Stimulated activated CD4-positive, alpha-beta T cell treated with anti-CD3 and anti-CD28 coated beads, Interleukin-2, amount 100 ng/mL, for 4 hours (primary cell): ENCODE data around the gene FSTL4.

Experiments
- DNase-seq: peaks from one replicate; pipeline ENCODE4 v3.0.0-alpha.2; 2020; ENCODE audit warnings: low read depth

Gene FSTL4

DNA sequence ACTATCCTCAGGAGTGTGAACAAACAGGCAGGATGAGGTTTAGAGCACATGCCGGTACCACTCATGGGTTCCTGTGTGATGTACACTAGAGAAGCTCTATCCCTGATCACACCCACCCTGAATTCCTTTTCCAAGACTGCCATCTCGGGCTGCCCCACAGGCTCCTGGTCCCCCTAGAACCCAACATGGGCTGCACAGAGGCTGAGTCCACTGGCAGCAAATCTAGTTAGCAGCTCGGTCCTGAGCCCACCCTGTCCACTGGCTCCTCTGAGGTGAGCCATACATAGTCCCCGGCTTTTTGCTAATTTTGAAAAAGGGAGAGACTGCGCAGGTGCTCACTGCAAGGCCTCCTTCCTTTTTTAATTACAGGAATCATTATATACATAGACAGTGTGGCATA lies 227.0 kb downstream of the FSTL4 start:
- DNase-seq, result no peak

DNA sequence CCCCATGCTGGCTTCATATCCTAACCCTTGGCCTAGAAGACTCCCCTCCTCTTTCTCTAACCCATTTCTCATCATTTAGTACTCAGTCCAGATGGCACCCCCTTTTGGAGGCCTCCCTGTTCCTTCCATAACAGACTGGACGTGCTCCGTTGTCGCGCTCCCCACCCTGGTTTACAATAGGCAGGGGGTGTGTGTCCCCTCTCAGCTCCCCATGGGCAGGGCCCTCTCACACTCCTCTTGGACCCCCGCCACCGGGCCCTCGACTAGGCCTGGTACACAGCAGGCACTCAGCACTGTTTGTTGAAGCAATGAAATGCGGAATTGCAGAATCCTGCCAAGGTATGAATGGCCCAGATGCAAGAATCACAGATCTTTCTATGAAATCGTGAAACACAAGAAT lies 227.4 kb downstream of the FSTL4 start:
- no peak for DNase-seq

DNA sequence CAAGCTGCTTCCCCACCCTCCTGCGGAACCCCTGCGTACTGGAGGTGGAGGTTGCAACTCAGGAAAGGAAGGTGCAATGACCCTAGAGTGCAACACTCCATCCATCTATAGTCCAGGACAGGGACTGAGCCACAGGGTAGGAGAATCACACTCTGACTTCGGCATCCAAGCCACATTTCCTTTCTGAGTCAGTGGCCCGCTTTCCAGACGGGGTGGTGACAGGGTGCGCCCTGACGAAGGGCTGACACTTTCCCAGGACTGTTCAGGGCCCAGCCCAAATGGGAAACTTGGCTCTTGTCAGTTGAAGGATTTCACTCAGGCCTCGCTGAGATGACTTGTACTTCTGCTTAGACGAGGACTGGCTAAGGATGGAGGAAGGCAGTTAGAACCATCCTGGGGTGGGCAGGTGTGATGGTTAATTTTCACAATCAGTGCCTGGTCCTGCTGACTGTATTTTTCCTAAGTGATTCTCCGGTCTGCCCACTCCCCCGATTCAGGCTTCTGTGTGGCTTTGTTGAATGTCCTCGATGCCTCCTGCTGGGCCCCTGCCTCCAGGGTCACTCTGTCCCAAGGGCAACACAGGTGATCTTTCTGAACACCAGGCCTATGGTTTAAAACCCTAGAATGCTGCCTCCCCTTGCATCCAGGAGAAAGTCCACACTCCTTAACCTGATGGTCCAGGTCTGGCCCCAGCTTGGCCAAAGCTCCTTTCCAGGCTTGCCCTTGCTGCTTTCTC lies 228.1 kb downstream of the FSTL4 start:
- DNase-seq, result no peak

DNA sequence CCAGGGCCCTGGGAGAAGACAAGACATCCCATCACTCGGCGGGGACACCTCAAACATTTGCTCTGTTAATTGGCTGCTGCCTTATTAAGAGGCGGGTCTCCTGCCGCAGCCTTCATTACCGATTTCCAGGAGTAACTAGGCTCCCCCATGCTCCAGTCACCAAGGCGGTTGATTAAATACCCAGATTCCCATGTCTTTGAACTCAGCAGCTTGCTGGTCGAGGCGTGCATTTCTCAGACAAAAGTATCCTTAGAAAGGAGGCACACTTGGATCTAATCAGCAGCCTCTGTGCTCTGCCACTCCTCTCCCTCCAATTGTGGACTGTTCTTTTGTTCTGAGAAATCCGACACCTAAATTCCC lies 228.8 kb downstream of the FSTL4 start:
- no peak for DNase-seq

DNA sequence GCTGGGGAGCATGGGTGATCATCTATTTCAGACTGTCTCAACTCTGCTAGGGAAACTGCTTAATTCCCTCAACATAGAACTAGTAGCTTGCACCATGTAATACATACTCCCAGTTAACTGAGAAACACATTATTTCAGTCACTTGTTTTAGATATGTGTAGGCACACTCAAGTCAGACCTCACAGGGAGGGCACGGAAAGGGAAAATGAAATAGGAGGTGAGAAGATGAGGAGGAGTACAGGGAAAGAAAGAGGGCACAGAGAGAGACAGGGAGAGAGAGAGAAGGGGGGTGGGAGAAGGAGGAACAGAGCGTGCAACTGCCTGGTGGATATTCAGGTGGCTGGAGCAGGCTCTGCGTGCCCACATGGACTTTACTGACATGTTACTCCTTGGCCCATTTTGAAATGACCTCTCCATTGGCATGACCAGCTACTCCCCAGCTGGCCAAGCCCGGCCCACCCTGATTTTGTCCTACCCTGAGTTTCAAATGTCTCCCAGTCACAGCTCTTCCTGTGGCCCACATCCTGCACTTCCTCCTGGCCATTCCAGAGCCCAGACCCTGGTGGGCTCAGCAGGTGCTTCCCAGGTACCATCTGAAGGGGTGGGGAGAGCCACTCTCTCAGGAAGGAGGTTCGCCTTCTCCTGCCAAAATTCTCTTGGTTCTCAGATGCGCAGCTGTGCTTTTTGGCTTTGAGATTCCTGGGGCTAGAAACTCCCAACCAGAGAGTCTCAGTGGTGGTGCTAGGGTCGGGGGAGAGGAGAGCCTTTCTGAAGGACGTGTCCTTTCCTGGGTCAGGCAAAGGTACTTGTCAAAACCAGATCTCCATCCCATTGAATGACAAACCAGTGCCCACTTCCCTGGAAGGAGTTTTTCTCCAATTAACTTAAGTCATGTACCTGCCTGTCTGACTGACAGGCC lies 229.4 kb downstream of the FSTL4 start:
- DNase-seq, result no peak

DNA sequence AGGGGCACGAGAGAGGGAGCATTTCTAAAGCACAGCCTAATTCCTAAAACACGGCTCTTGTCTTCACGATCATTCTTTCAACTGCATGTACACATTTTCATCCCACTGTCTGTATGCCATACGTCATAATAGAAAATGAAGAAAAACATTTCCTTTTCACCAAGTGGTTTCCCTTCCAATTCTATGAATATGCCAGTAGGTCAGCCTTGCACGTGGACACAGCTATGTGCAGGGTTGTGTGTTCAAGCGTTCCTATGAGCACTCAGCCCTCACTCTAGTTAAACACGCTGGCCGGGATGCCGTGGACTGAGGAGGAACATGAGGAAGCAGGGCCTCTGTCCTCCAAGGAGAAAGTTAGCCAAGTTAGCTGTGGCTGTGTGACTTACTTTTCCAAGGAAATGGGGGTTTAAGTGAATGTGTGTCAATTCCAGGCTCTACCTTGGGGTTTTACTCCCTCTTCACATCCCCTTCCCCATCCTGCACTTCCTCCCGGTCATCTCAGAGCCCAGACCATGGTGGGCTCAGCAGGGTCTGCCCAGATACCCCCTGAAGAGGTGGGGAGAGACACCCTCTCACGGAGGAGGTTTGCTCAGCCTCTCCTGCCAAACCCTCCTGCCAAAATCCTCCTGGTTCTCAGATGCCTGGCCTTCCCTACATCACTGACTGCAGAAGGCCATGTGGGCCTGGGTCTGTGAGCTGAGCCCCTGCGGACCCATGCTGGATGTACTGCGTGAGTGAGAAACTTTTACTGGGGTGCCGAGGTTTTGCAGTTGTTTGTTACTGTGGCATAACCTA lies 230.6 kb downstream of the FSTL4 start:
- no peak for DNase-seq

DNA sequence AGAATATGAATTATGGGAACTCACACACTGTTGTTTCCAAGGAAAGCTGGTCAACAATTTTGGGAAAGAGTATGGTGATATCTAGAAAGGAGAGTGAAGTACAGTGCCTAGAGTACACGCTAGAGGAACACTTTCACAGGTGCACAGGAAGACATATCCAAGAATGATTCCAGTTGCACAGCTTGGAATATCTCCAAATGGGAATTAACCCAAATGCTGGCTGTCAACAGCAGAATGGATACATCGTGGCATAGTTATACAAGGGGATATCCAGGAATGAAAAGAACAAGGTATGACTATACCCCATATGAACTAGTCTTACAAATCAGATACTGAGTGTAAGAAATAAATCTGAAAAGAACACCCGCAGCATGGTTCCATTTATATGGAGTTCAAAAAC lies 231.3 kb downstream of the FSTL4 start:
- DNase-seq, result no peak

DNA sequence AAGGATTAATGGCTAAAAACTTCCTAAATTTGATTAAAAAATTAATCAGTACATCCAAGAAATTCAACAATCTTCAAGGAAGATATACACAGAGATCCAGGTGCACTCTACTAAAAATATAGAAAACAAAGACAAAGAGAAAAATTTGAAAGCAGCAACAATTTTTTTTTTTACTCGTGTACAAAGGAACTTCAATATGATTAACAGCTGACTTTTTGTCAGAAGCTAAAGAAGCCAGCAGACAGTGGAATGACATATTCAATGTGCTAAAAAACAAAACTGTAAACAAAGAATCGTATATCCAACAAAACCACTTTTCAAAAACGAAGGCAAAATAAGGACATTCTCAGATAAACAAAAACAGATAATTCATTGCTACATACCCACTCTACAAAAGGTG lies 234.6 kb downstream of the FSTL4 start:
- DNase-seq, result no peak

DNA sequence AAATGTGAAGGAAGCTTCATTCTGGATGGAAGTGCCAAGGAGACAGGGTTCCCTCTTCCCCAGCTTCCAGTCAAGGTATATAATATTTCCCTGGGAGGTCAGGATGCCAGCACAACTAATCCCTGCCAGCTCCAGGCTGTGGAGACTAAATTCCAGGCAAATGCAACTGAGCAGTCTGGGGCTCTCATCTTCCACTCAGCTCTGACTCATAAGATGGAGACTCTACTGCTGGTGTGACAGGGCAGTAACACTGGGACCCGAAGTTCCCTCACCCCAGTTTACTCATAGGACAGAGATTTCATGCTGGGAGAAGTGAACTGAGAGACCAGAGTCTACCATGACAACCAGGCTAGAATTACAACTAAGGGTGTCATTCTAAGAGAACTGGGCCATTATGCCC lies 235.4 kb downstream of the FSTL4 start:
- no peak for DNase-seq

DNA sequence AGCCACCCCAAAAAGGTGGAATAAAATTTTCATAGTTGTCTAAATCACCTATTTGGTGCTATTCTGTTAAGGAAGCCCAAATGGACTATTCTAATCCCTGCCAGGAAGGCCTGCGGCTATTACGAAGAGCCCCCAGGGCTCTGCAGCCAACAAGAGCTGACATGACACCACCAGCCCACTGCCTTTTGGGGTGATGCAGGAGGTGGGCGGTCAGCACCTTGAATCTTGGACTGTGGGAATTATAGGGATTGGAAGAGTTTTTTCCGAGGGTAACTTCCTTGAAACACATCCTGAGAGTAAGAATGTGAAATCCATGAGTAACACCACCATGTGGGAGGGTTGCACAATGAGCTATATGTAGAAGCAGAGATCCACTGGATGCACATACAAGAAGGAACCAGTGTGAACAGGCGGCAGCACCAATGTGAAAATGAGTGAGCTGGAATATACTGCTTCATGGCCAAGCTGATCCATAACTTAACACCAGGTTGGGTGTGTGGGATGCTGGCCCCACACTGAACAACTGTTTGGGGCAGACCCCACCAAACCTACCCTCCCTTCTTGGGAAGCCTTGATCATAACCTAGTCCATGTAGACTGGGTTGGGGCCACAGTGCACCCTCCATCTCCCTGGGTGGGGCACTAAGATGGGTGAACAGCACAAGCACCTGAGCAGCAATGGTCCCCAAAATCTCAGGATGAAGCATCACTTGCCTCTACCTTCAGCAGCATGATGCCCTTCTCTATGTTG lies 239.0 kb downstream of the FSTL4 start:
- DNase-seq, result no peak

DNA sequence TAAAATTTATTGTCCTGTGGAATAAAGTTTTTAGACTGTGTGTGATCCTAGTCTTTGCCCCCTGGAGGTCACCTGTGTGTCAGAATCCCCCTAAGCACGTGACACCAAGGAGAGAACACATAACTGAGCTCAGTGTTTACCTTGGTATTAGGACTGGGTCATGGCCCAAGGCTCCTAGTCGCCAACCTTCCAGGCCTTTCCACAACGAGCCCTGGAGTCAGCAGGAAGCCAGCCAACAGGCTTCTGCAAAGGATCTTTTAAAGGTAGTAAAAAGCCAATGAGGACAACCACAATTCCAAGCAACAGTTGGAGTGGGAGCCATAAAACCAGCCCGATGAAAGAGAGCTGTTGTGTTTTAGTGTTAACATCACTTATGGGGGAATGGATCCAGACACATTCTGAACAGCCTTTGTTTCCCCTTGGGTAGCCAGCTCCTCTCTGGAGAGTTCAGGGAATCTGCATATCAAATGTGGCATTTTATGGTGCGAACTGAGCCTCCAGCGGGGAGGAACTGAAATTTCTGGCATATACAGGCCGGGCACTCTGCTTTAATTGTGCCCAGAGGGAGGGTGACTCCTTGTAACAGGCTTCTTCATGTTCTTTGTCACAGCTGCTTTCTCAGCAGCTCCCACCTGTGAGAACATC lies 239.9 kb downstream of the FSTL4 start:
- DNase-seq, result no peak

DNA sequence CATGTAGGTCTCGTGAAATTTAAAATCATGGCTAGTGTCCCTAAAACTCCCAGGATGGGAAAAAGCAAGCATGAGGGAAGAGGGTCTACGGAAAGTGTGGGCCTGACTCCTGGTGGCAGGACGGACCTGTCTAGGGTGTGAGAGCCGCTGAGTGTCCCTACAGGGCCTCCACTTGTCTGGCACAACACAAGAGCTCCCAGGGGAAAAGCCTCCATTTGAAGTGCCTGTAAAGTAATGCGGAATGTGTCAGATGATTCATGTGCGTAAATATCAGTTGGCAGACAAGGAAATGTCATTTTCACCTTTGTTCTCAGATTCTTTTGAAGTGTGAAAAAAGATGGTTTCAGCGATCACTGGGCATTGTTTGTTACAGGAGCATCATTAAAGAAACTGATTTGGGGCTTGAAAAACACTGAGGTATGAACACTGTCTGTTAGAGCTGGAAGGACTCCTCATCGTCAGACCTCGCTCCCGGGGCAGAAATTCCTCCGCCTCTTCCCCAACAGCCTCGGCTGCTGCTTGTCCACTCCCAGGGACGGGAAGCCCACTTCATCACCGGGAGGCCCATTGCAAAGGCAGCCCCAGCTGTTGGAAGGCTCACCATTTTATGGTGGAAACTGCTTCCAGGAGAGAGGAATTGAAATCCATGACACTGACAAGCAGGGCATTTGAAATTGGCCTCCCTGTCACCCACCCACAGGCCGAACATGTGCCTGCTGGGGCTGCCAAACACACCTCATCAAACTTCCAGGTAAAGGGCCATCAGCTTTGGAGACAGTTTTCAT lies 240.8 kb downstream of the FSTL4 start:
- DNase-seq, result no peak

DNA sequence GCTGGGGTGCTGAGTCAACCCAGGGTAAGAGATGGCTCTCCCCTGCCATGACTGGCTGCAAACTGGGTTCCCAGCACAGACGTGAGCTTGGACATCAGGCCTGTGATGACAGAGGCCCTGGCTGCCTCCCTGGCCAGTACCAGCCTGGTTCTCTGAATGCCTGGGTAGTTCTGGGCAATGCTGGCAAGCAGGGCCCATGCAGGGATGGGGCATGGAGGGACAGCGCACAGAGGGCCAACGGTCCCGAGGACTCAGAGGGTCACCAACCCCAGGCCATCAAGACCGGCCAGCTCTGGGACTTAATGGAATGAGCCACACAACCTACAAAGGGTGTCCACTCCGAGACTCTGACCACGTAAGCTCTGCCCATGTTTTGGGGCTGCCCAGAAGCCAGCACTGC lies 241.4 kb downstream of the FSTL4 start:
- no peak for DNase-seq

DNA sequence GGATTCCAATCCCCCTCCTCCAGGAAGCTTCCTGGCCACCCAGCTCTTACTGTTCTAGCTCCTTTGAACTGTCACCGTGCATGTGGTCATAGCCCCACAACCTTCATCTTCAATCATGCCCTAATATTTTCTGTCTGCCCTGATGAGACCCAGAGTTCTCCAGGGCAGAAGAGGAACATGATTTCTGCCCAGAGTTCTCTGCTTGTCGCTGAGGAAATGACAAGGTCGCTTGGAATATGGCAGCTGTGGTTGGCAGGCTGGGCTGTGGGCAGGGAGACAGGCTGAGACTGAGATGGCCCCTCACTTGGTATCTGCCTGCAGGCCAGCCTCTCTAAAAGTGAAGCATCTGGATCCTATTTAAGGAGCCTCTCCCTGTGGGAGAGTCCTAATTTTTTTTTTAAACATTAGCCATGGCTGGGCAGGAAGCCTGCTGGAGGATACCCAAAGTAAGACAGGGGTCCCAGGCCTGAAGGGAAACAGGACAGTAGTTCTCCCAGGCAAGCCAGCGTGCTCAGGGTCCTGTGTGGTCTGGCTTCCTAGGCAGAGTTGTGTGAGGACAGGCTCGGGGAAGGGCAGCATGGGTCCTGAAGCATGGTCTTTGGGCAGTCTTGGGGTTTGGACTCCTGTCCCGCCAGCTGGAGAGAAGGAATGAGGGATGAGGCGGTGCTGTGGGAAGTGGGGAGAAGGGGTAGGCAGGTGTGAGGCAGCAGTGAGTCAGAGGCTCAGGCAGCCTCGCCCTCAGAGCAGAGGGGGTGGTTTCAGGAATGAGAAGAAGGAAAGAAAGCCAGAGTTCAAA lies 242.1 kb downstream of the FSTL4 start:
- no peak for DNase-seq

DNA sequence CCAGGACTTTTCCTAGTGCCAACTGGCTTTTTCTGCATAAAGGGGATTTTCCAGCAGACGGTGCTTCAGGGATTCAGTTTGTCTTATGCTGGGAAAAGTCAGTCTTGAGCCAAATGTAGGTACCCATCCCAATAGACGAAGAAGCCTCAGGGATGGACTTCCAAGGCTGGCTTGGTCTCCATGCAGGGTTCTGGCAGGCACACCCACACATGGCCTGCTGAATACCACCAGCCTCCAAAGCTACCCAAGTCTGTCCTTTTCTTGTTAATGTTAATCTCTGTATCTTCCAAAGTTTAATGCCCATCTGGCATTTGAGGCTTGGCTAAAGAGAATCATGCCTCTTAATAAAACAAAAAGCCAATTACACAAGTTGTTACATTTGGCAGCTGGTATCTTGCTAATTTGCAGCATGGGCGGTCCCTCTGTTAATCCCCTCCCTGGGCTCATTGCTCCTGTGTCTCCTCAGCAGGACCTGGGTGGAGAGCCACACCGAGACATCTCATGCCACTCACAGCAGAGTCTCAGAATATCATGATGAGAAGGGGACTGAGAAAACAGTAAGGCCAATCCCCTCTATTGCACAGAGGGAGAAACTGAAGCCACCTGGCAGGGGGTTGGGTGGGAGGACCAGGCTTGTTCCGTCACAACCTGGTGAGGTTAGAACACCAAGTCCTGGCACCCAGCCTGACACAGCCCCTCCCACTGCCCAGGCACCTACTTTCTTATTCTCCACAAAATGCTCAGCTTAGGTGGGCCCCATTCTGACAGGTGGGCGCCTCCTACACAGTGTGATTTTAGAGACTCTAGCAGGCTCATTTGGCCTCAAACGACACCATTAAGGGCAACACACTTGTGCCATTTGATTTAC lies 243.2 kb downstream of the FSTL4 start:
- DNase-seq, result no peak

DNA sequence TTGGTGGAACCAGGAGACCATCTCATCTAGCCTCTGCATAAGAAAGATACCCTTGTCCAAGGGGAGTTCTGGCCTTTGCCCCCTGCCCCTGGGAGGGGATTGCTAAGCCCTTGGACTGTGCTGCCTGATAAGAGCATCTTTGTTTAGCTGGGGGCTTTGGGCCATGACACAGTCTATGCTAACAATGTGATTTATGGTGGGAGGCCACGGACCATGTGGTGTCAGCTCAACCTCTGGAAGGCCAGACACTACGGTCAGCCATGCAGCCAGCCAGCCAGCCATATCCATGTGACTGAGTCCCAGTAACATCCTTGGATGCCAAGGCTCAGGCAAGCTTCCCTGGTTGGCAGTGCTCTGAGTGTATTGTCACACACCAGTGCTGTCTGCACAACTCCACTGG lies 244.4 kb downstream of the FSTL4 start:
- no peak for DNase-seq

DNA sequence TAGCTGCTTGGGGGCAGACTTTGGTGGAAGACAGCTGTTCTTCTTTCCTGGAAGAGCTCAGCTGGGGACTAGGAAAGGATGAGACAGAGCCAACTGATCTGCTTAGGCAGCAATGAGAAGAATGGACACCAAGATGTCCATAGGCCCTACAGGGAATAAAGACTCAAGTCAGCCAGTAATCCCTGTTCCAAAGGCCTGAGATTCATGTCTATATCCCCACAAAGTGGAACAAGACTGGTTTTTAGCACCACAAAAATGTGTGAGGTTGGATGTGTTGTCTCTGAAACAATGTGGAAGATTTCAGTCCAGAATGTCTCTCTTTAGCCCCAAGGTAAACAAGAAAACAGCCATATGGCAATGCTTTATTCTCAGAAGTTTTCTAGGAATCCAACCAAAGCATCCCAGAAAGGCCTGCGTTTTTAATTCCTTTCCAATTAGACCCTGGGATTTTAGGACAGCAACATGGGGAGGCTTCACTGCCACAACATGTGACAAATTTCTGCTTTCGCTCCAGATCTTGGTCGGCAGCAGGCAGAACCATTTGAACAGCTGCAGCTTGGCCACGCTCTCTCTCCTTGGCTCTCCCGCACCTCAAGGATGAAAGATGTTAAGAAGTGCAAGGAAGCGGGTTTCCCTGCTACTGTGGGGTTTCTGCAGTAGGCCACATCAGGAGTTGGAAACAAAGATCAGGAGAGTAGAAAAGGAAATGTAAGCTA lies 245.1 kb downstream of the FSTL4 start:
- DNase-seq, result no peak

DNA sequence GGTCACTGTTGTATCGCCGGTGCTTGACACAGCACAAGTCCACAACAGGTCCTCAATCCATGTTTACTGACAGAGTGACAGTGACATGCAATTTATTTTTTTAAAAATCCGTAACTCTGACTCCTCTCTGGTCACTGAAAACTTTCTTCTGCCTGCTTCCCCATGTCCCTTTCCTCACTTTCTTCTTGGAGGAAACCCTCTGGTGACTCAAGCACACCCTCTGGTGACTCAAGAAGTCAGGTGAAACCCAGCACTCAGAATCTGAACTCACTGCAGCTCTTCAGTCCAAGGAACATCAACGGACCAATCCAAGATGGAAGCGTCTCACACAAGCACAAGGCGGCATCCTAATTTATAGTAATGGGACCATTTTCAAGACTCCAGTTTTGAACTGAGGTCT lies 245.9 kb downstream of the FSTL4 start:
- no peak for DNase-seq
